Immature natural killer cell (primary cell): ENCODE data around the gene FBLN1. TPM values are rescaled to one million over a fixed set of nuclear protein-coding genes. Genes with fewer than 3 reads are reported as not detected.
"Not testable (repeated sequence)": the region's sequence is repeated elsewhere in the genome, so short reads cannot be mapped to it uniquely, and the experiment has no call there.

Source experiments
- DNase-seq, 3 donors: peaks; one replicate each; pipeline ENCODE4 v3.0.0; 2022; ENCODE audit warnings: mixed read lengths in 1 of 3
- H3K27ac Mint-ChIP-seq, 6 donors: one replicate each; pipeline ENCODE4 v1.8.0; 2020; ENCODE audit warnings: mixed read lengths in 6 of 6, mild to moderate bottlenecking in 5 of 6, inconsistent platforms in 4 of 6, moderate library complexity in 3 of 6
- H3K27me3 Mint-ChIP-seq, 3 donors: one replicate each; pipeline ENCODE4 v1.8.0; 2020 to 2021; ENCODE audit warnings: low read depth in 3 of 3, mild to moderate bottlenecking in 3 of 3, mixed read lengths in 3 of 3, moderate library complexity in 3 of 3, inconsistent platforms in 1 of 3
- H3K36me3 Mint-ChIP-seq, 3 donors: one replicate each; pipeline ENCODE4 v1.8.0; 2020; ENCODE audit warnings: mixed read lengths in 3 of 3, inconsistent platforms in 2 of 3, mild to moderate bottlenecking in 2 of 3
- H3K4me1 Mint-ChIP-seq, 2 donors: one replicate each; pipeline ENCODE4 v1.8.0; 2020; ENCODE audit warnings: inconsistent platforms in 2 of 2, mild to moderate bottlenecking in 2 of 2, mixed read lengths in 2 of 2, moderate library complexity in 1 of 2
- H3K4me3 Mint-ChIP-seq, 5 donors: one replicate each; pipeline ENCODE4 v1.8.0; 2020; ENCODE audit warnings: mild to moderate bottlenecking in 5 of 5, mixed read lengths in 5 of 5, inconsistent platforms in 3 of 5, moderate library complexity in 3 of 5
- H3K9me3 Mint-ChIP-seq, 6 donors: one replicate each; pipeline ENCODE4 v1.8.0; 2020; ENCODE audit warnings: mild to moderate bottlenecking in 6 of 6, mixed read lengths in 6 of 6, inconsistent platforms in 4 of 6, moderate library complexity in 3 of 6
- polyA plus RNA-seq, 3 donors: library from polyadenylated mRNA; unstranded; fragments of 300-500 nt; fragmentation: Illumina TruSeq; gene quantifications; one replicate each; pipeline ENCODE4 v1.2.3, GENCODE V29; 2021

FBLN1 gene, protein sequence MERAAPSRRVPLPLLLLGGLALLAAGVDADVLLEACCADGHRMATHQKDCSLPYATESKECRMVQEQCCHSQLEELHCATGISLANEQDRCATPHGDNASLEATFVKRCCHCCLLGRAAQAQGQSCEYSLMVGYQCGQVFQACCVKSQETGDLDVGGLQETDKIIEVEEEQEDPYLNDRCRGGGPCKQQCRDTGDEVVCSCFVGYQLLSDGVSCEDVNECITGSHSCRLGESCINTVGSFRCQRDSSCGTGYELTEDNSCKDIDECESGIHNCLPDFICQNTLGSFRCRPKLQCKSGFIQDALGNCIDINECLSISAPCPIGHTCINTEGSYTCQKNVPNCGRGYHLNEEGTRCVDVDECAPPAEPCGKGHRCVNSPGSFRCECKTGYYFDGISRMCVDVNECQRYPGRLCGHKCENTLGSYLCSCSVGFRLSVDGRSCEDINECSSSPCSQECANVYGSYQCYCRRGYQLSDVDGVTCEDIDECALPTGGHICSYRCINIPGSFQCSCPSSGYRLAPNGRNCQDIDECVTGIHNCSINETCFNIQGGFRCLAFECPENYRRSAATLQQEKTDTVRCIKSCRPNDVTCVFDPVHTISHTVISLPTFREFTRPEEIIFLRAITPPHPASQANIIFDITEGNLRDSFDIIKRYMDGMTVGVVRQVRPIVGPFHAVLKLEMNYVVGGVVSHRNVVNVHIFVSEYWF
- polyA plus RNA-seq, result not detected

DNA sequence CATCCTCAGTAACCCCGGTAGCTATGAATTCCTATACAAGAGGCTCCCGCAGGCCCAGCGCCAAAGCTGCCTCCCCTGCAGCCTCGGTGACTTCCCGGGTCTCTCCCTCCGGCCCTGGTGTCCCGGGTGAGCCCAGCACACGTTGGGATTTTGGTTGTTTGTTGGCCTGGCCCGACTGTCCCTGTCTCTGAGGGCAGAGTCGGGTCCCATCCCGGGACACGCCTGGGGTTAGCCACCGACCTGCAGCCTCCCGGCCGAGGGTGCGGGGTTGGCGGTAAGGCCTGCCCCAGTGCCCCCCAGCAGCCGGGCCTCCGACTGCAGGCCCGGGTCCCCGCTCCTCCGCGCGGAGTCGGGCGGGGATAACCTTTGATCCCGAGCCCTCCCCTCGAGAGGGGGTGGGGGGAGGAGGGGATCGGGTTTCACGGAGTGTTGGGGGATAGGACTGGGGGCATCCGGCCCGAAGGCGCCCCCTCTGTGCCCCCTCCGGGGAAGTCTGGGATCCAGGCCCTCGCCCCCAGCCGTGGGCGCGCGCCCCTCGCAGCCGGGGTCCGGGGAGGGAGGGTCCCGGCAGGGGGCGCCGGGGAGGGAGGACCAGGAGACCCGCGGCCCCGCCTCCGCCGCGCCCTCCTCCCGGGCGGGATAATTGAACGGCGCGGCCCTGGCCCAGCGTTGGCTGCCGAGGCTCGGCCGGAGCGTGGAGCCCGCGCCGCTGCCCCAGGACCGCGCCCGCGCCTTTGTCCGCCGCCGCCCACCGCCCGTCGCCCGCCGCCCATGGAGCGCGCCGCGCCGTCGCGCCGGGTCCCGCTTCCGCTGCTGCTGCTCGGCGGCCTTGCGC is at the start of gene FBLN1:
Gene FBLN1 (plus strand): TSS at position 669 of the 835 bp plus-strand sequence. CDS start 103 bp downstream, at position 772.
- Mint-ChIP-seq H3K9me3 (no peaks in the 10 kb centered on the region), H3K4me1 (no peaks in the 10 kb centered on the region), H3K27ac (no peak within 1 kb of the TSS), H3K36me3 (no peaks in the 10 kb centered on the region), H3K4me3 (peak within 1 kb of the TSS in 1 of 5 donors; percentile 30), H3K27me3 (peaks cover 8 to 14% (median 12%) of the 10 kb centered on the region in 3 donors)
- no peak for DNase-seq

DNA sequence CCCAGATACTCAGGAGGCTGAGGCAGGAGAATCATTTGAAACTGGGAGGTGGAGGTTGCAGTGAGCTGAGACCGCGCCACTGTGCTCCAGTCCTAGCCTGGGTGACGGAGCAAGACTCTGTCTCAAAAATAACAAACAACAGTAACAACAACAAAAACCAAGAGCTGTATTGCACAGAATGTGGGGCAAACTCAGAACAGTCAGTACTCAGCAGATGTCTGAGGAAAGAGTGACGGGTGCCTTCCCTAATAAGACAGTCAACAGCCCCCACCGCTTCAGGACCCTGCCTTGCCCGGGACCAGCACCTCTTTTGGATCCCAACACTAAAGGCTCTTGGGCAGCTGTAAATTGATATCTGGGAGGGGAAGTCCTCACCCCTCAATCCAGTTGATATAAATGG is 48.9 kb upstream of the FBLN1 start:
- no peak overlapping the region for H3K4me3 Mint-ChIP-seq
- no peaks in the 10 kb centered on the region for H3K36me3 Mint-ChIP-seq
- no peak overlapping the region for H3K27ac Mint-ChIP-seq
- H3K4me1 Mint-ChIP-seq, result no peaks in the 10 kb centered on the region
- peaks cover 2 to 4% (median 2%) of the 10 kb centered on the region in 3 donors for H3K27me3 Mint-ChIP-seq
- DNase-seq, result no peak
- H3K9me3 Mint-ChIP-seq, result no peaks in the 10 kb centered on the region

DNA sequence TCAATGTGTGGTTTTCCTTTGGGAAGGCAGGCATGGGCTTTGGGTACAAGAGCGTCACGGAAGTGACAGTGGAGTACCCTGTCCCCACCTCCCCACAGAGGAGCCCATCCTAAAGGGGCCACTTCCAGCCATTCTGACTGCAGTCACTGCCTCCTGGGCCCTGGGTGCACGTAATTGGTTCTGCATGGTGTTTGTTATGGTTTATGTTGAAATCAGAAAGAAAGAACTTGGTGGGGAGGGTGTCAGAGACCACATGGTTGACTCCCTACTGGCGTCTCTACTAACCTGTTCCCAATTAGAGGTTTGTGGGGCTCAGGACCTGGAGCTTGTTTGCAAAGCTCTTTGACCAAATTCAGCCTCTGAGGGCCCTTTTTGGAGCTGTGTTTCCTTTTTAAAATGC is 48.4 kb upstream of the FBLN1 start:
- H3K4me1 Mint-ChIP-seq, result no peaks in the 10 kb centered on the region
- no peaks in the 10 kb centered on the region for H3K9me3 Mint-ChIP-seq
- peaks cover 2 to 4% (median 4%) of the 10 kb centered on the region in 3 donors for H3K27me3 Mint-ChIP-seq
- no peak overlapping the region for H3K4me3 Mint-ChIP-seq
- DNase-seq, result no peak
- H3K27ac Mint-ChIP-seq, result no peak overlapping the region
- no peaks in the 10 kb centered on the region for H3K36me3 Mint-ChIP-seq

DNA sequence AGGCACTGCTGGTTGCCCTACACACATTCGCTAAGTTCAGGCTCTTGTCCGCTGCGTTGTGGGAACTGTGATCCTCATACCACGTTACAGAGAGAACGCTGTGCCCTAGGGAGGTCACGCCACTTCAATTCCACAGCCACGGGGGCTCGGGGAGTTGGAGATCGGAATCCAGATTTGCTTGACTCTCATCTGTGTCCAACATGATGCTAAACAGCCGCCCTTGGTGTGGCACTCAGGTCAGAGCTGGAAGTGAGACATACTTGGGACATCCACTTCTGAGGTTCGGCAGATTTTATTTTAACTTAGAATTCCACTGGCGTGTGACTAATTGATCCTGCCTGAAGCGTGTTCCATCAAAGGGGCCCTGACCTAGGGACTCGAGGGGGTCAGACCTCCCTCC is 47.5 kb upstream of the FBLN1 start:
- H3K36me3 Mint-ChIP-seq, result no peaks in the 10 kb centered on the region
- DNase-seq, result no peak
- H3K4me1 Mint-ChIP-seq, result no peaks in the 10 kb centered on the region
- H3K27ac Mint-ChIP-seq, result no peak overlapping the region
- H3K4me3 Mint-ChIP-seq, result no peak overlapping the region
- H3K9me3 Mint-ChIP-seq, result no peaks in the 10 kb centered on the region
- H3K27me3 Mint-ChIP-seq, result peaks cover 2 to 4% (median 4%) of the 10 kb centered on the region in 3 donors

DNA sequence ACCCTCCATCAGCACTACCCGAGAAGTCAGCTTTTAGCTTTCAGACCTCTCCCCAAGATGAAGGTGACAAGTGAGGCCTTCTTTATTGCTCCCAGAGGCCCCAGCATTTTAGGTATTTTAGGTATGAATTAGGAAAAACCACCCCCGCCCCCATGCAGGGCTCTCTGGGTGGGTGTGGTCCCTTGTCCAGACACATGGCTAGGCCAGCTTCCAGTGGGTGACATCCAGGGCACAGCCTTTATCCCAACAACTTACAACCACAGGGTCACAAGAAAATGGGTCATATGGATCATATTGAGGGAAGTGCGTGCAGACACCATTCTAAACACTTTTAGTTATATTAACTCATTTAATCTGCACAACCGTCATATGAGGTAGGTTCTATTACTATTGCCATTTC is 47.1 kb upstream of the FBLN1 start:
- Mint-ChIP-seq H3K4me3 (no peak overlapping the region), H3K9me3 (no peaks in the 10 kb centered on the region), H3K36me3 (no peaks in the 10 kb centered on the region), H3K4me1 (no peaks in the 10 kb centered on the region), H3K27ac (no peak overlapping the region), H3K27me3 (peaks cover 2 to 4% (median 4%) of the 10 kb centered on the region in 3 donors)
- no peak for DNase-seq

DNA sequence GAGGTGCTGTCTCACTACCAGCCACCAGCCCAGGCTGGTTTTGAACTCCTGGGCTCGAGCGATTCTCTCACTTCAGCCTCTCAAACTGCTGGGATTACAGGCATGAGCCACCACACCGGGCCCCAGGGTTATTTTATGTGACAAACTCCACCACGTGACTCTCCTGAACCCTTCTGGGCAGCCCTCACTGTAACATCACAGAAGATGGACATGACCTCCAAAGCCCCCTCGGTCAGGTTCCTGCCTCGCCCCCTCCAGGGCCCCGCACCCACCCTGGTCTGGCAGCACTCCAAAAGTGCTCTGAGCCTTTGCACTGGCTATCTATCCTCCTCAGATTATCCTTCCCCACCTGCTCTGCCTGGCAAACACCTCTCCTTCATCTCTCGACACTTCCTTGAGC is 45.9 kb upstream of the FBLN1 start:
- no peaks in the 10 kb centered on the region for H3K36me3 Mint-ChIP-seq
- no peak overlapping the region for H3K27ac Mint-ChIP-seq
- DNase-seq, result no peak
- no peaks in the 10 kb centered on the region for H3K4me1 Mint-ChIP-seq
- H3K9me3 Mint-ChIP-seq, result no peaks in the 10 kb centered on the region
- peaks cover 3 to 4% (median 3%) of the 10 kb centered on the region in 3 donors for H3K27me3 Mint-ChIP-seq
- no peak overlapping the region for H3K4me3 Mint-ChIP-seq

DNA sequence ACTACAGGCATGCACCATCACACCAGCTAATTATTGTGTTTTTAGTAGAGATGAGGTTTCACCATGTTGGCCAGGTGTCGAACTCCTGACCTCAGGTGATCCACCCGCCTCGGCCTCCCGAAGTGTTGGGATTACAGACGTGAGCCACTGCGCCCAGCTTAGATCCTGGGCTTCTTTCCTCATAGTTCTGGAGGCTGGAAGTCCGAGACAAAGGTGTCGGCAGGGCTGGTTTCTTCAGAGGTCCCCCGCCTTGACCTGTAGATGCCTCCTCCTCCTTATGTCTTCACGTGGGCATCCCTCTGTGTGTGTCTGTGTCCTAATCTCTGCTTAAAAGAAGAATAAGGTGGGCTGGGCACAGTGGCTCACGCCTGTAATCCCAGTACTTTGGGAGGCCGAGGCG is 44.2 kb upstream of the FBLN1 start:
- no peaks in the 10 kb centered on the region for H3K36me3 Mint-ChIP-seq
- no peak overlapping the region for H3K4me3 Mint-ChIP-seq
- H3K9me3 Mint-ChIP-seq, result no peaks in the 10 kb centered on the region
- H3K4me1 Mint-ChIP-seq, result no peaks in the 10 kb centered on the region
- H3K27ac Mint-ChIP-seq, result no peak overlapping the region
- peaks cover 1 to 5% (median 2%) of the 10 kb centered on the region in 3 donors for H3K27me3 Mint-ChIP-seq
- DNase-seq, result no peak

DNA sequence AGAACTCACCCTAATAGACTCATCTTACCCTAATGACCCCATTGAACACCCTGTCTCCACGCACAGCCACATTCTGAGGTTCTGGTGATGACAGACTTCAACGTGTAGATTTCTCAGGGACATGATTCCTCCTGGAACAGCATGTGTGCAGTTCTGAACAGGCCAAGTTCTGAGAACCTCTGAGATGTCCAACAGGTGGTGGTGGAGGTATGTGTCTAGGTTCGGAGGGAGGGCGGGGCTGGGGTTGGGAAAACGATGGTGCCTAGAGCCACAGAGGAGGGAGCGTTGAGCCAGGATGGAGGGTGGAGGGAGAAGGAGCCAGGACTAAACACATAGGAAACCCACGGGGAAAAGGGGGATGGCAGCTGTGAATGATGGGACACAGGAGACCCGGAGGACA is 43.4 kb upstream of the FBLN1 start:
- Mint-ChIP-seq H3K27ac (no peak overlapping the region), H3K4me3 (no peak overlapping the region)

DNA sequence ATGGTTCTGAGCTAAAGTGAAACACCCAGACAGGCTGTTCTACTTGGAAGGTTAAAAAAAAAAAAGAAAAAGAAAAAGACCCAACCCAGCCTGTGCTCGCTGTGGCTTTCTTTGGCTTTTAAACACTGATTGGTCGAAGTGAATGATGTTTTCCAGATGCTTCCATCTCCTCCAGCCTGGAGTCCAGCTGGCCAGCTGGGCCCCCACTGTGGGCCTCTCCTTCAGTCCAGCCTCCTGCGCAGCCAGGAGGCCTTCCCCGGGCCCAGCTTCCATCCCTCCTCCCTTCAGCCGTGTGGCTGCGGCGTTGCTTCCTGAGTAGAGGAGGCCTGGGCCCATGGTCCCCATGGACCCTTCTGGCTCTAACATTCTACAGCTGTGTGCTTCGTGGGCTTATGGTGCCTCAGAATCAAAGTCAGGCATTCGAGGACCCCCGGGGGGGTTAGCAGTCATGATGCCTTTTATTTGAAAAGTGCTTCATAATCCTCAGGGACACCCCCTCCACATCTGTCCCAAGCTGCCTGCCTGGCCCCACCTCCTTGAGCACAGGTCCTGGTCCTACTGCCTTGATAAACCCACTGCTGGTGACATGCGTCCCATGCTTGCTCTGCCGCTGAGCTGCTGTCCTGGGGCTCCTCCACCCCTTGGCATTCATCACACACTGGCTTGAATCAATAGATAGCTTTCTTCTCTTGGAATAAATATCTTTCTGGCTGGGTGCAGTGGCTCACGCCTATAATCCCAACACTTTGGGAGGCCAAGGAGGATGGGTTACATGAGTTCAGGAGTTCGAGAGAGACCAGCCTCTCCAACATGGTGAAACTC is 42.2 kb upstream of the FBLN1 start:
- H3K27me3 Mint-ChIP-seq, result peaks cover 1 to 5% (median 4%) of the 10 kb centered on the region in 3 donors
- no peak overlapping the region for H3K27ac Mint-ChIP-seq
- H3K4me1 Mint-ChIP-seq, result no peaks in the 10 kb centered on the region
- H3K4me3 Mint-ChIP-seq, result no peak overlapping the region
- no peaks in the 10 kb centered on the region for H3K36me3 Mint-ChIP-seq
- no peaks in the 10 kb centered on the region for H3K9me3 Mint-ChIP-seq
- no peak for DNase-seq

More for the DNA sequence above, 43.4 kb upstream of the FBLN1 start:
- Mint-ChIP-seq H3K9me3 (no peaks in the 10 kb centered on the region), H3K36me3 (no peaks in the 10 kb centered on the region), H3K4me1 (no peaks in the 10 kb centered on the region), H3K27me3 (peaks cover 1 to 5% (median 2%) of the 10 kb centered on the region in 3 donors)
- no peak for DNase-seq

DNA sequence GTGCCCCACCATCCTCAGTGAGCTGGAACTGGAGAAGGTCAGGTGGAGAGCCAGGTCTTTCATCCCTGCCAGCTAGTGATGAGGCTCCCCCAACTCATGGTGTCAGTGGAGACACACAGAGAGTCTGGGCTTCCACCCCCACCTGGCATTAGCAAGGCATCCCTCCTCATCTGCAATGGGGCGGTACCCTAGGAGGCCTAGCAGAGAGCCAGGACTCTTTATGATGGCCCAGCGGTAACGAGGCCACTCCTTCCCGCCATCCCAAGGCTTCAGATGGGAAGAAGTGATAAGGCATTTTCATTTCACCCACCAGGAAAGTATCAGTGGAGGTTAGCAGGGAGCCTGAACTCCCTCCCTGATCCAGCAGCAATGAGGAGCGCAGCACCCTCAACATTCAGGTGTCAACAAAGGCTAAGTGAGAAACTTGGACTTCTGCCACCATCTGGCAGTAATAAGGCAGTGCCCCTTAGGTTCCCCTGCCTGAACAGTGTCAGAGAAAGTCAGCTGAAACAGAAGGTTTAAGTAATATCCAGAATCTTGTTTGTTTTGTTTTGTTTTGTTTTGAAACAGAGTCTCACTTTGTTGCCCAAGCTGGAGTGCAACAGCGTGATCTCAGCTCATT is 40.5 kb upstream of the FBLN1 start:
- Mint-ChIP-seq H3K36me3 (no peaks in the 10 kb centered on the region), H3K4me3 (no peak overlapping the region), H3K9me3 (no peaks in the 10 kb centered on the region), H3K27ac (no peak overlapping the region), H3K27me3 (peaks cover 1 to 5% (median 3%) of the 10 kb centered on the region in 3 donors), H3K4me1 (no peaks in the 10 kb centered on the region)
- no peak for DNase-seq

DNA sequence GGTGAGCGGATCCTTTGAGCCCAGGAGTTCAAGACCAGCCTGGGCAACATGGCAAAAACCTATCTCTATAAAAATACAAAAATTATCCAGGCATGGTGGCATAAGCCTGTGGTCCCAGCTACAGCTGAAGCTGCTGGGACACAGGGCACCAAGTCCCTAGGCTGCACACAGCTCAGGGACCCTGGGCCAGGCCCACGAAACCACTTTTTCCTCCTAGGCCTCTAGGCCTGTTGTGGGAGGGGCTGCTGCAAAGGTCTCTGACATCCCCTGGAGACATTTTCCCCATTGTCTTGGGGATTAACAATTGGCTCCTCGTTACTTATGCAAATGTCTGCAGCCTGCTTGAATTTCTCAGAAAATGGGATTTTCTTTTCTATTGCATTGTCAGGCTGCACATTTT is 39.0 kb upstream of the FBLN1 start:
- not testable (repeated sequence) for H3K4me1 Mint-ChIP-seq, H3K4me3 Mint-ChIP-seq, H3K36me3 Mint-ChIP-seq

DNA sequence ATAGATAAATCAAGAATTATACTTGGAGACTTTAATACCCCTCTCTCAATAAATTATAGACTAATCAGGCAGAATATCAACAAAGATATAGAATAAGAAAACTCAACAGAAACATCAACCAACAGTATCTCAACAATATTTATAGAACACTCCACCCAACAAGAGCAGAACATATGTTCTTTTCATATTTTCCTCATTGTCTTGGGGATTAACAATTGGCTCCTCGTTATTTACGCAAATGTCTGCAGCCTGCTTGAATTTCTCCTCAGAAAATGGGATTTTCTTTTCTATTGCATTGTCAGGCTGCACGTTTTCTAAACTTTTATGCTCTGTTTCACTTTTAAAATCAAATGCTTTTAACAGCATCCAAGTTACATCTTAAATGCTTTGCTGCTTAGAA is 37.0 kb upstream of the FBLN1 start:
- no peak overlapping the region for H3K27ac Mint-ChIP-seq
- H3K36me3 Mint-ChIP-seq, result no peaks in the 10 kb centered on the region
- no peak overlapping the region for H3K4me3 Mint-ChIP-seq
- H3K4me1 Mint-ChIP-seq, result no peaks in the 10 kb centered on the region
- H3K9me3 Mint-ChIP-seq, result no peaks in the 10 kb centered on the region
- DNase-seq, result no peak
- peaks cover 2 to 6% (median 4%) of the 10 kb centered on the region in 3 donors for H3K27me3 Mint-ChIP-seq

More for the DNA sequence above, 39.0 kb upstream of the FBLN1 start:
- DNase-seq, H3K27me3 Mint-ChIP-seq, H3K9me3 Mint-ChIP-seq, H3K27ac Mint-ChIP-seq: not testable (repeated sequence)

DNA sequence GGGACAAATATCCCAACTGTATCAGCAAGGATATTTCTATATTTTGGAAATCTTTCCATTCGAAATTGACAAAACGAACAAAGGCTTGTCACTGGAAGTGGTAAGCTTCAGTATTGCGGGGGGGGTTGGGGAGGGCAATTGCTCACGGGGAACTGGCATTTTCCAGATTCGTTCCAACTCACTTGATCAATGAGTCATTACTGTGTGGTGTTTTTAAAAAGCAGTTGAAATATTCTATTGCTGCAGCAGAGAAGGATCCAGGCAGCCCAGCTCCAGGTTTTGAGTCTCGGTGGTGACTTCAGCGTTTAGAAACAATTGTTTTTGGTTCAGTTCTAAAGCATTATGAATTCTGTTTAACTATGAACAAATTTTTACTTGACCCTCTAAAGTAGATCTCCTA is 33.8 kb upstream of the FBLN1 start:
- H3K36me3 Mint-ChIP-seq, result no peaks in the 10 kb centered on the region
- H3K4me3 Mint-ChIP-seq, result no peak overlapping the region
- no peaks in the 10 kb centered on the region for H3K9me3 Mint-ChIP-seq
- no peak for DNase-seq
- H3K4me1 Mint-ChIP-seq, result no peaks in the 10 kb centered on the region
- no peak overlapping the region for H3K27ac Mint-ChIP-seq
- peaks cover 2 to 7% (median 3%) of the 10 kb centered on the region in 3 donors for H3K27me3 Mint-ChIP-seq
